Neuronal stem cell (in vitro differentiated cells): ENCODE results near the gene LCN2.

Experiments used
- DNase-seq: peaks from one replicate; pipeline ENCODE4 v3.0.0-alpha.2; 2013; ENCODE audit warnings: low spot score
- H2AFZ ChIP-seq: one replicate; pipeline ENCODE4 v1.6.1; 2013; ENCODE audit warnings: mild to moderate bottlenecking, low read length, inconsistent platforms
- H2AK5ac ChIP-seq: 2 replicates; pipeline ENCODE4 v1.6.1; 2013; ENCODE audit warnings: low read depth, mild to moderate bottlenecking, inconsistent platforms, low read length, moderate library complexity, mixed read lengths
- H2BK120ac ChIP-seq: 2 replicates; pipeline ENCODE4 v1.6.1; 2013; ENCODE audit warnings: low read depth, mild to moderate bottlenecking, inconsistent platforms, low read length, moderate library complexity, mixed read lengths
- H2BK12ac ChIP-seq: one replicate; pipeline ENCODE4 v1.6.1; 2013; ENCODE audit warnings: low read length, inconsistent platforms
- H2BK15ac ChIP-seq: 2 replicates; pipeline ENCODE4 v1.6.1; 2013; ENCODE audit warnings: mild to moderate bottlenecking, low read length, inconsistent platforms, mixed read lengths
- H2BK5ac ChIP-seq: one replicate; pipeline ENCODE4 v1.6.1; 2013; ENCODE audit warnings: inconsistent platforms, mild to moderate bottlenecking, low read length, moderate library complexity
- H3K14ac ChIP-seq: one replicate; pipeline ENCODE4 v1.6.1; 2013; ENCODE audit warnings: low read length, inconsistent platforms
- H3K18ac ChIP-seq: 2 replicates; pipeline ENCODE4 v1.6.1; 2013; ENCODE audit warnings: low read length, inconsistent platforms
- H3K23ac ChIP-seq: 2 replicates; pipeline ENCODE4 v1.6.1; 2013; ENCODE audit warnings: low read depth, mild to moderate bottlenecking, mixed read lengths, low read length, inconsistent platforms; ENCODE audit not compliant: poor library complexity
- H3K27ac ChIP-seq: replicated peaks from 3 replicates; pipeline ENCODE4 v1.5.1; 2013; ENCODE audit warnings: low read length, inconsistent platforms
- H3K27me3 ChIP-seq, 3 experiments: 2 replicates each; pipeline ENCODE4 v1.6.1; 2013; ENCODE audit warnings: low read length in 3 of 3, mild to moderate bottlenecking in 2 of 3, inconsistent platforms in 1 of 3, low read depth in 1 of 3, mixed read lengths in 1 of 3, moderate library complexity in 1 of 3; ENCODE audit not compliant: control insufficient read depth in 3 of 3, insufficient read depth in 3 of 3
- H3K36me3 ChIP-seq, 2 donors: replicated peaks in 1 of 2; 2 replicates each; pipeline ENCODE4 v1.6.1; 2013; ENCODE audit warnings: low read length in 2 of 2; ENCODE audit not compliant: control insufficient read depth in 2 of 2, insufficient read depth in 2 of 2
- H3K4ac ChIP-seq: 2 replicates; pipeline ENCODE4 v1.6.1; 2013; ENCODE audit warnings: inconsistent platforms, mild to moderate bottlenecking, low read length, moderate library complexity
- H3K4me1 ChIP-seq, 2 donors: 1 replicate in 1 of 2; 2 replicates in 1 of 2; pipeline ENCODE4 v1.6.1; 2013; ENCODE audit warnings: low read length in 2 of 2, low read depth in 1 of 2; ENCODE audit not compliant: control insufficient read depth in 2 of 2, insufficient read depth in 1 of 2
- H3K4me2 ChIP-seq: one replicate; pipeline ENCODE4 v1.6.1; 2013; ENCODE audit warnings: mild to moderate bottlenecking, low read length, inconsistent platforms; ENCODE audit not compliant: insufficient read depth, poor library complexity, severe bottlenecking
- H3K4me3 ChIP-seq, 2 donors: 2 replicates each; pipeline ENCODE4 v1.5.1; 2013; ENCODE audit warnings: low read length in 2 of 2, mild to moderate bottlenecking in 2 of 2, inconsistent platforms in 1 of 2, moderate library complexity in 1 of 2
- H3K79me1 ChIP-seq: one replicate; pipeline ENCODE4 v1.6.1; 2013; ENCODE audit warnings: low read depth, mild to moderate bottlenecking, inconsistent platforms, low read length, moderate library complexity
- H3K9ac ChIP-seq: one replicate; pipeline ENCODE4 v1.6.1; 2013; ENCODE audit warnings: mild to moderate bottlenecking, low read depth, low read length, inconsistent platforms; ENCODE audit not compliant: poor library complexity
- H3K9me3 ChIP-seq, 2 donors: replicated peaks in 1 of 2; 2 replicates each; pipeline versions ENCODE3 to v1.6.1; 2013; ENCODE audit warnings: low read length in 2 of 2, mild to moderate bottlenecking in 2 of 2, inconsistent platforms in 1 of 2, low read depth in 1 of 2, mixed read lengths in 1 of 2, moderate library complexity in 1 of 2; ENCODE audit not compliant: control insufficient read depth in 2 of 2, insufficient read depth in 1 of 2
- H4K8ac ChIP-seq: one replicate; pipeline ENCODE4 v1.6.1; 2013; ENCODE audit warnings: low read depth, mild to moderate bottlenecking, inconsistent platforms, low read length, moderate library complexity
- H4K91ac ChIP-seq: one replicate; pipeline ENCODE4 v1.6.1; 2013; ENCODE audit warnings: low read length, low read depth, mild to moderate bottlenecking, inconsistent platforms; ENCODE audit not compliant: poor library complexity
- WGBS, 2 donors: extraction: QIAGEN DNeasy Blood & Tissue Kit; methylation state at CpG; one replicate each; pipeline ENCODE4 v1.1.7; 2013; ENCODE audit warnings: missing lambda C conversion rate in 2 of 2, mixed read lengths in 1 of 2; ENCODE audit not compliant: insufficient read length in 2 of 2, insufficient replicate concordance in 1 of 2; ENCODE audit errors: extremely low coverage in 2 of 2; 5-methylcytosine and 5-hydroxymethylcytosine counted together

The LCN2 gene

GRCh38 chr9:128101690-128102089 is 47.6 kb upstream of the LCN2 start:
- no peak overlapping the region for H2BK120ac ChIP-seq
- no peak overlapping the region for H4K91ac ChIP-seq
- no CpG with 5 or more reads among the region's 20 CpGs for WGBS, 2 donors
- H2AK5ac ChIP-seq = no peak overlapping the region
- no peak overlapping the region for H2BK12ac ChIP-seq
- H2BK15ac ChIP-seq = no peak overlapping the region
- no peak overlapping the region for H3K27ac ChIP-seq
- no peak overlapping the region for H2BK5ac ChIP-seq
- H3K9ac ChIP-seq = no peak overlapping the region
- H3K18ac ChIP-seq = no peak overlapping the region
- no peak for DNase-seq
- no peak overlapping the region for H3K23ac ChIP-seq
- H3K36me3 ChIP-seq = peaks cover 46 to 60% of the 10 kb centered on the region in 2 donors
- H3K14ac ChIP-seq = no peak overlapping the region
- H3K4ac ChIP-seq = no peak overlapping the region
- H2AFZ ChIP-seq = no peak overlapping the region
- peaks cover 21 to 23% of the 10 kb centered on the region in 2 donors for H3K4me1 ChIP-seq
- H3K9me3 ChIP-seq = peaks cover 0 to 1% of the 10 kb centered on the region in 2 donors
- H3K4me2 ChIP-seq = no peak overlapping the region
- no peak overlapping the region for H3K4me3 ChIP-seq
- H3K27me3 ChIP-seq = no peaks in the 10 kb centered on the region
- H3K79me1 ChIP-seq = peaks cover 11% of the 10 kb centered on the region
- H4K8ac ChIP-seq = no peak overlapping the region

DNA sequence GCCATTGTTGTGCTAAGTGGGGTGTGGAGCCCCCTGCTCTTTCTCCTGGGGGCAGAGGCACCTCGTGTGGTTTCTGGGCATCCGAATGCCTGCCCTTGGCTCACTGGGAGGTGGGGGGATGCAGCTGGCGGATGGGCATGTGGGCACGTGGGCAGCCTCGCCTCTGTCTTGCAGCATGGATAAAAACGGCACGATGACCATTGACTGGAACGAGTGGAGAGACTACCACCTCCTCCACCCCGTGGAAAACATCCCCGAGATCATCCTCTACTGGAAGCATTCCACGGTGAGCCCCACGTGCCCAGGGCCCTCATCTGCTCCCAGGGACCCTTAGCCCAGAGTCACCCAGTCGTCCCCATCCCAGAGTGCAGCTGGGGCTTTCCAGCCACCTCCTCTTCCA is 47.1 kb upstream of the LCN2 start:
- no peak overlapping the region for H3K9ac ChIP-seq
- no peak overlapping the region for H3K4ac ChIP-seq
- no peak overlapping the region for H3K27ac ChIP-seq
- no peak overlapping the region for H2BK12ac ChIP-seq
- H2AFZ ChIP-seq = no peak overlapping the region
- H4K8ac ChIP-seq = no peak overlapping the region
- H4K91ac ChIP-seq = no peak overlapping the region
- no peak overlapping the region for H3K18ac ChIP-seq
- H2AK5ac ChIP-seq = no peak overlapping the region
- peaks cover 51 to 65% of the 10 kb centered on the region in 2 donors for H3K36me3 ChIP-seq
- peak overlapping the region; percentile 50 for H3K14ac ChIP-seq
- no CpG with 5 or more reads among the region's 13 CpGs for WGBS, 2 donors
- no peak overlapping the region for H2BK15ac ChIP-seq
- no peak for DNase-seq
- H3K4me3 ChIP-seq = no peak overlapping the region
- H3K27me3 ChIP-seq = no peaks in the 10 kb centered on the region
- peaks cover 0 to 1% of the 10 kb centered on the region in 2 donors for H3K9me3 ChIP-seq
- no peak overlapping the region for H2BK120ac ChIP-seq
- no peak overlapping the region for H3K23ac ChIP-seq
- no peak overlapping the region for H2BK5ac ChIP-seq
- H3K4me1 ChIP-seq = peaks cover 18 to 23% of the 10 kb centered on the region in 2 donors
- H3K4me2 ChIP-seq = no peak overlapping the region
- H3K79me1 ChIP-seq = peaks cover 11% of the 10 kb centered on the region

- Histone ChIP-seq H2AK5ac (no peak overlapping the region), H2BK5ac (no peak overlapping the region), H2BK15ac (no peak overlapping the region), H3K9me3 (peaks cover 0 to 1% of the 10 kb centered on the region in 2 donors), H3K4ac (no peak overlapping the region), H3K4me1 (peaks cover 12 to 17% of the 10 kb centered on the region in 2 donors), H4K91ac (no peak overlapping the region), H3K14ac (peak overlapping the region; percentile 50), H3K9ac (peak overlapping the region; percentile 12), H3K4me3 (no peak overlapping the region), H4K8ac (no peak overlapping the region), H3K18ac (no peak overlapping the region), H3K79me1 (peaks cover 11% of the 10 kb centered on the region), H3K27me3 (no peaks in the 10 kb centered on the region), H3K27ac (no peak overlapping the region), H3K36me3 (peaks cover 59 to 74% of the 10 kb centered on the region in 2 donors), H2AFZ (no peak overlapping the region), H3K23ac (no peak overlapping the region), H2BK120ac (no peak overlapping the region), H3K4me2 (no peak overlapping the region), H2BK12ac (no peak overlapping the region)
- WGBS, 2 donors = no CpG with 5 or more reads among the region's 23 CpGs
- DNase-seq = no peak
These were observed 46.2 kb upstream of the LCN2 start for GRCh38 chr9:128102861-128103588.

- no CpG with 5 or more reads among the region's 8 CpGs for WGBS, 2 donors
- no peak overlapping the region for H3K4me3 ChIP-seq
- no peak overlapping the region for H2BK12ac ChIP-seq
- peaks cover 11% of the 10 kb centered on the region for H3K79me1 ChIP-seq
- H4K91ac ChIP-seq = no peak overlapping the region
- no peak overlapping the region for H3K4ac ChIP-seq
- no peak overlapping the region for H3K18ac ChIP-seq
- H3K4me2 ChIP-seq = no peak overlapping the region
- peaks cover 12 to 17% of the 10 kb centered on the region in 2 donors for H3K4me1 ChIP-seq
- no peak overlapping the region for H2BK15ac ChIP-seq
- no peak overlapping the region for H2BK120ac ChIP-seq
- H3K9ac ChIP-seq = peak overlapping the region; percentile 12
- H3K27me3 ChIP-seq = no peaks in the 10 kb centered on the region
- no peak overlapping the region for H2AFZ ChIP-seq
- no peak for DNase-seq
- no peak overlapping the region for H2AK5ac ChIP-seq
- H3K9me3 ChIP-seq = peaks cover 0 to 1% of the 10 kb centered on the region in 2 donors
- H3K14ac ChIP-seq = no peak overlapping the region
- H3K23ac ChIP-seq = no peak overlapping the region
- H2BK5ac ChIP-seq = no peak overlapping the region
- H4K8ac ChIP-seq = no peak overlapping the region
- H3K36me3 ChIP-seq = peaks cover 63 to 79% of the 10 kb centered on the region in 2 donors
- H3K27ac ChIP-seq = no peak overlapping the region
These were observed 45.7 kb upstream of the LCN2 start for GRCh38 chr9:128103589-128103962.
